GM12878 (cell line): ENCODE results near the gene PMEL. TPM values are rescaled to one million over a fixed set of nuclear protein-coding genes. Genes with fewer than 3 reads are reported as not detected.

Experiments
- CTCF ChIP-seq, 3 experiments: IDR thresholded peaks in 2 of 3; conservative IDR thresholded peaks in 1 of 3; 2 replicates each; pipeline ENCODE4 v1.5.1; 2011; ENCODE audit warnings: low read depth in 3 of 3, low read length in 3 of 3, mild to moderate bottlenecking in 3 of 3, control low read depth in 2 of 3, moderate library complexity in 2 of 3, inconsistent platforms in 1 of 3, mixed read lengths in 1 of 3; ENCODE audit not compliant: control insufficient read depth in 2 of 3, insufficient read depth in 1 of 3; ENCODE audit errors: extremely low read depth in 1 of 3
- E4F1 ChIP-seq: fragments of 450-650 bp; IDR thresholded peaks from 2 replicates; pipeline ENCODE4 v1.6.1; 2018; ENCODE audit warnings: borderline replicate concordance, mild to moderate bottlenecking; ENCODE audit not compliant: partially characterized antibody
- EED ChIP-seq: sonication (generic); IDR thresholded peaks from 2 replicates; pipeline ENCODE4 v1.6.1; 2016; ENCODE audit warnings: antibody characterized with exemption, low read depth
- ESRRA ChIP-seq: IDR thresholded peaks from 2 replicates; pipeline ENCODE4 v1.6.1; 2012; ENCODE audit warnings: mild to moderate bottlenecking, low read length, improper control_type of control experiment
- ETV6 ChIP-seq, 2 experiments: fragments of 450-650 bp in 1 of 2; IDR thresholded peaks in 1 of 2; conservative IDR thresholded peaks in 1 of 2; 2 replicates each; pipeline ENCODE4 v1.6.1; 2014; ENCODE audit warnings: antibody characterized with exemption in 1 of 2, borderline replicate concordance in 1 of 2, low read depth in 1 of 2, mild to moderate bottlenecking in 1 of 2, moderate library complexity in 1 of 2
- EZH2 ChIP-seq: IDR thresholded peaks from 2 replicates; pipeline ENCODE4 v1.6.1; 2012; ENCODE audit warnings: low read depth, mild to moderate bottlenecking, control low read depth, inconsistent platforms, low read length, borderline replicate concordance; ENCODE audit not compliant: control insufficient read depth
- FOS ChIP-seq: IDR thresholded peaks from 3 replicates; pipeline ENCODE4 v1.6.1; 2011; ENCODE audit warnings: borderline replicate concordance; ENCODE audit not compliant: insufficient read length; ENCODE audit errors: extremely low read depth
- FOXK2 ChIP-seq: fragments of 450-650 bp; IDR thresholded peaks from 2 replicates; pipeline ENCODE4 v1.6.1; 2017; ENCODE audit warnings: mild to moderate bottlenecking, moderate library complexity
- FOXM1 ChIP-seq: IDR thresholded peaks from 2 replicates; pipeline ENCODE4 v1.6.1; 2012; ENCODE audit warnings: low read depth, mild to moderate bottlenecking, inconsistent platforms, low read length, moderate library complexity
- IKZF1 ChIP-seq: fragments of 450-650 bp; conservative IDR thresholded peaks from 2 replicates; pipeline ENCODE4 v1.6.1; 2017; ENCODE audit warnings: antibody characterized with exemption, mild to moderate bottlenecking
- JUNB ChIP-seq: IDR thresholded peaks from 2 replicates; pipeline ENCODE4 v1.6.1; 2016; ENCODE audit warnings: antibody characterized with exemption, mild to moderate bottlenecking
- KAT2A ChIP-seq: conservative IDR thresholded peaks from 2 replicates; pipeline ENCODE4 v1.6.1; 2011; ENCODE audit warnings: low read depth, low read length; ENCODE audit not compliant: control insufficient read depth
- LARP7 ChIP-seq: fragments of 450-650 bp; IDR thresholded peaks from 2 replicates; pipeline ENCODE4 v1.6.1; 2017; ENCODE audit warnings: mild to moderate bottlenecking
- NBN ChIP-seq: fragments of 450-650 bp; IDR thresholded peaks from 2 replicates; pipeline ENCODE4 v1.6.1; 2016
- NFYA ChIP-seq: IDR thresholded peaks from 2 replicates; pipeline ENCODE4 v1.6.1; 2011; ENCODE audit warnings: low read depth, mild to moderate bottlenecking, low read length, improper control_type of control experiment, borderline replicate concordance
- NR2C2 ChIP-seq: IDR thresholded peaks from 2 replicates; pipeline ENCODE4 v1.6.1; 2011; ENCODE audit warnings: borderline replicate concordance, low read depth; ENCODE audit not compliant: control insufficient read depth, insufficient read length
- PAX8 ChIP-seq: fragments of 450-650 bp; IDR thresholded peaks from 2 replicates; pipeline ENCODE4 v1.6.1; 2017; ENCODE audit warnings: mild to moderate bottlenecking, moderate library complexity
- POU2F2 ChIP-seq: IDR thresholded peaks from 3 replicates; pipeline ENCODE4 v1.6.1; 2011; ENCODE audit warnings: low read depth, mild to moderate bottlenecking, low read length, borderline replicate concordance
- PRDM15 ChIP-seq: fragments of 450-650 bp; formaldehyde crosslinking; IDR thresholded peaks from 2 replicates; pipeline ENCODE4 v1.4.0; 2020; ENCODE audit warnings: mild to moderate bottlenecking, moderate library complexity
- SPI1 ChIP-seq: IDR thresholded peaks from 2 replicates; pipeline ENCODE4 v1.6.1; 2011; ENCODE audit warnings: low read depth, mild to moderate bottlenecking, low read length, moderate library complexity, borderline replicate concordance; ENCODE audit not compliant: insufficient read depth
- ZNF207 ChIP-seq: fragments of 450-650 bp; IDR thresholded peaks from 2 replicates; pipeline ENCODE4 v1.6.1; 2014; ENCODE audit warnings: antibody characterized with exemption, mild to moderate bottlenecking, borderline replicate concordance
- ZSCAN29 ChIP-seq: fragments of 450-650 bp; IDR thresholded peaks from 2 replicates; pipeline ENCODE4 v1.6.1; 2017; ENCODE audit warnings: mild to moderate bottlenecking, moderate library complexity
- polyA plus RNA-seq, 11 experiments: library from polyadenylated mRNA; depleted of rRNA in 4 of 11; unstranded in 6 of 11; stranded (reverse) in 5 of 11; fragments of >200 nt; fragmentation: Nextera tagmentation in 4 of 11; fragmentation: Illumina TruSeq in 1 of 11; extraction: Ambion mirVana in 4 of 11; extraction: Trizol in 1 of 11; gene quantifications; 1 replicate in 1 of 11; 2 replicates in 10 of 11; pipeline versions ENCODE4 v1.2.1 to v1.2.3, GENCODE V29; 2011 to 2016; ENCODE audit warnings: inconsistent platforms in 2 of 11, missing spikeins in 2 of 11, low read depth in 1 of 11
- total RNA-seq, 4 experiments: library from RNA; depleted of rRNA in 3 of 4; stranded (reverse); fragments of >200 nt in 3 of 4; fragmentation: Illumina TruSeq in 1 of 4; extraction: Trizol in 1 of 4; gene quantifications; 2 replicates each; pipeline versions ENCODE4 v1.2.1 to v1.2.3, GENCODE V29; 2013 to 2021

Gene PMEL
- total and polyA plus RNA-seq, 10 of the 15 experiments (the other 5 are each of a cell fraction or from before 2014, with no cell fraction given): 0.32 to 1.6 (median 0.56) TPM

GRCh38 chr12:55926738-55927587, 38.9 kb downstream of the PMEL start (continued):
- TF ChIP-seq CTCF (IDR thresholded peaks at IDR 0.05 in 2 of 3, conservative IDR thresholded peaks at IDR 0.05 in 1 of 3; ENCODE audit: control insufficient read depth in 2 of 3, extremely low read depth in 1 of 3, insufficient read depth in 1 of 3, low read depth in 3 of 3, low read length in 3 of 3): peak; percentile 73 to 79 (median 73)
- TF ChIP-seq KAT2A: no peak
- TF ChIP-seq EZH2: no peak
- peak; percentile 68; the same call in 1 of the 2 replicates for TF ChIP-seq FOXM1
- TF ChIP-seq FOS: no peak
- no peak for TF ChIP-seq JUNB
- no peak for TF ChIP-seq ZSCAN29
- no peak; the same call in 1 of the 2 replicates for TF ChIP-seq ZNF207
- TF ChIP-seq ESRRA: no peak
- no peak for TF ChIP-seq E4F1
- TF ChIP-seq NR2C2: no peak
- no peak for TF ChIP-seq LARP7
- no peak for TF ChIP-seq PAX8
- 0 out of 3 replicates have a peak, but pooled peaks have one; percentile 29 for TF ChIP-seq POU2F2
- TF ChIP-seq NBN: peak; percentile 89
- 0 out of 2 replicates have a peak, but pooled peaks have one; percentile 7 for TF ChIP-seq IKZF1
- TF ChIP-seq PRDM15 (CRISPR knock-in tag): no peak
- TF ChIP-seq ETV6 (conservative IDR thresholded peaks at IDR 0.05 in 1 of 2, IDR thresholded peaks at IDR 0.05 in 1 of 2; ENCODE audit: borderline replicate concordance in 1 of 2, low read depth in 1 of 2): no peak
- TF ChIP-seq SPI1: no peak
- no peak for TF ChIP-seq FOXK2
- no peak for TF ChIP-seq NFYA
- TF ChIP-seq EED: no peak
